GM12878 (cell line): ENCODE measurements around the gene AGAP9.

Experiments
- ATF7 ChIP-seq: fragments of 450-650 bp; IDR thresholded peaks from 2 replicates; pipeline ENCODE4 v1.6.1; 2016; ENCODE audit warnings: low read depth, mild to moderate bottlenecking
- BRCA1 ChIP-seq: IDR thresholded peaks from 2 replicates; pipeline ENCODE4 v1.6.1; 2011; ENCODE audit warnings: low read depth, low read length, improper control_type of control experiment
- CEBPB ChIP-seq, 2 experiments: fragments of 150-350 bp in 1 of 2; IDR thresholded peaks; 2 replicates each; pipeline ENCODE4 v1.6.1; 2012 to 2014; ENCODE audit warnings: low read depth in 2 of 2, low read length in 2 of 2, borderline replicate concordance in 1 of 2, inconsistent platforms in 1 of 2
- GABPA ChIP-seq: IDR thresholded peaks from 2 replicates; pipeline ENCODE4 v1.6.1; 2014; ENCODE audit warnings: antibody characterized with exemption, low read depth, mild to moderate bottlenecking, inconsistent platforms
- RFX5 ChIP-seq: IDR thresholded peaks from 2 replicates; pipeline ENCODE4 v1.6.1; 2011; ENCODE audit warnings: low read depth, low read length, improper control_type of control experiment
- SIN3A ChIP-seq: IDR thresholded peaks from 2 replicates; pipeline ENCODE4 v1.6.1; 2012; ENCODE audit warnings: low read depth, low read length, improper control_type of control experiment
- SMAD5 ChIP-seq: IDR thresholded peaks from 2 replicates; pipeline ENCODE4 v1.6.1; 2016; ENCODE audit warnings: antibody characterized with exemption, low read depth
- TF ChIP-seq, protein P1 (sequence below): IDR thresholded peaks from 2 replicates; pipeline ENCODE4 v1.6.1; 2012; ENCODE audit warnings: low read depth, low read length, improper control_type of control experiment

GRCh38 chr10:47458466-47459154 is 64.8 kb downstream of the AGAP9 start:
- TF ChIP-seq SMAD5 (no peak), RFX5 (no peak), CEBPB (IDR thresholded peaks at IDR 0.05; ENCODE audit: borderline replicate concordance in 1 of 2, low read depth in 2 of 2, low read length in 2 of 2) (no peak), BRCA1 (no peak), SIN3A (no peak), ATF7 (no peak), GABPA (no peak)
- TF ChIP-seq, protein P1, sequence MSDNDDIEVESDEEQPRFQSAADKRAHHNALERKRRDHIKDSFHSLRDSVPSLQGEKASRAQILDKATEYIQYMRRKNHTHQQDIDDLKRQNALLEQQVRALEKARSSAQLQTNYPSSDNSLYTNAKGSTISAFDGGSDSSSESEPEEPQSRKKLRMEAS = no peak
